HG03139 (cell line): ENCODE data around the gene RASAL2.

Source experiments
- ATAC-seq: cut with Tn5 transposase; IDR thresholded peaks from one replicate; pipeline ENCODE4 v1.9.1; 2021; ENCODE audit not compliant: unreplicated experiment

RASAL2 gene

DNA sequence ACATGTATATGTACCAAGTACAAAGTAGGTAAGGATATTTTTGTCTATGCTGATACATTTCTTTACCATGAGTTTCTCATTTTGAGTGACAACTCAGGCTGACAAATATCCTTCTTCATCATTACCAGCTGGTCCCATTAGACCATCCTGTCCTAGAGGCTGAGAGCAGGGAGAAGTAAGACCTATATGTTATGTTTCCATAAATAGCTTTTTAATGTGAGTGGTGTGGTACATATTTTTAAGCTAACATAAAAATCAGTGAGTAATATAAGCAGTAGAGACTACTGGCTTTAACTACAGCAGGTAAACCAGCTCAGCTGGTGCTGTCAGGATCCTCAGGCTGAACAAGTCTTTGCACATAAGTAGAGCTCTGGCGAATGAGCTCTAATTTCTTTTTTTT is 340.5 kb downstream of the RASAL2 start:
- no peak for ATAC-seq

DNA sequence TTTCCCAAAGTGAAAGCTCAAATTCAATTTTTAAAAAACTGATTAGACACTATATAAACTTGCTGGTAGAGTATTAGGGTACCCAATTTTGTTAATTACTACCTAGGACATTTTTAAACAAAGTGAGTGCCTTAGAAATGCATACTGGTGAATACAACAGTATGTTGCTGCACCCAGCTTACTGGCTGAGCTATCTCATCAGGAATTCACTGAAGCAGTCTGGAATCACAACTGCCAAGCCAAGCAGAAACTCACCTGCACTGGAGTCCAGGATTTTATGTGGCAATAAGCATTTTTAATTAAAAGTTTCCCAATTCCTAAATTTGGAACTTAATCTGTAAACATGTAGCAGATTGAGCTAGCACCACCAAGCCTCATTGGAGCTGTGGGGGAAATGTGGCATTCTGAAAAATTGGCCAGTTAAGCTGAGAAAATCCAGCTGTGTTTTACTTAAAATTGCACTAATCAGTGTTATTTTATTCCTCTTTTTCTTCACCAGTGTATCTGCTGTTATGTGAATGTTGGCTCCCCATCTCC is 341.1 kb downstream of the RASAL2 start:
- ATAC-seq, result no peak

DNA sequence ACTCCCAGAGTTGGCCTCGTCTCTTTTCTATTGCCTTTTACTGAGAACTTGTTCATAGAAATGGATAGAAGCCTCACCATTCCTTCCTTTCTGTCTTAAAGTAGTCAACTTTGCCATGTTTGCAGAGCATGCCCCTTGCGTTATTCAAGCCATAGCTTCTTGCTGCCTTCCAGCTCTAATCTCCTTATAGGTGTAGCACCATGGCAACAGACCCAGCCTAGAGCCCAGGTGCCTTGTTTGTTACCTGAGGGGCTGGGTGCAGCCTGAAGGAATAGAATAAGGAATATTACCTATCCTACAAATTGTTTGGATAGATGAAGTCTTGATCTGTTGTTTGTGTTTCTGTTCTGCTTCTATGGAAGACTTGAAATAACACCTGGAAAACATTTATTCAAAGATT is 343.0 kb downstream of the RASAL2 start:
- ATAC-seq, result no peak

- no peak for ATAC-seq
Measured at GRCh38 chr1:178438432-178438831, 344.5 kb downstream of the RASAL2 start.

GRCh38 chr1:178442925-178443324 is 349.0 kb downstream of the RASAL2 start:
- no peak for ATAC-seq

GRCh38 chr1:178450871-178451270 is 357.0 kb downstream of the RASAL2 start:
- ATAC-seq, result no peak

GRCh38 chr1:178451529-178451928 is 357.6 kb downstream of the RASAL2 start:
- ATAC-seq, result no peak

GRCh38 chr1:178452013-178452412 is 358.1 kb downstream of the RASAL2 start:
- ATAC-seq, result no peak

DNA sequence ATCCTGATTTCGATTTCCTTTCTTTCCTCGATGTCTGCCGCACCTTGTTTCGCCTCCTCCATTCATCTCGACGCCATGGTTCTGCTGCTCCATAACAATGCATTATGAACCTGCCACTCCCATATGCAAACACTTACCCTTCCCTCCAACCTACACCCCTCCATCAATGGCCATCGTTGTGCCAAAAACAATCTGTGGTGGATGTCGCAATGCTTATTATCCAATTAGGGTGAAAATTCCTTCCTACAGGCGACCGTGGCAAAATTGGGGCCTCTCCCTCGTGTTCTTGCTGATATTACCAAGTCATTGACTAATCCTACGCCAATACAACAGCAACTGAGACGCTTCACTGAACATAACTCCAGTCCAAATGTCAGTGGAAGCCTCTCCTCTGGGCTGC is 362.6 kb downstream of the RASAL2 start:
- no peak for ATAC-seq

GRCh38 chr1:178457651-178458050 is 363.7 kb downstream of the RASAL2 start:
- ATAC-seq, result no peak

DNA sequence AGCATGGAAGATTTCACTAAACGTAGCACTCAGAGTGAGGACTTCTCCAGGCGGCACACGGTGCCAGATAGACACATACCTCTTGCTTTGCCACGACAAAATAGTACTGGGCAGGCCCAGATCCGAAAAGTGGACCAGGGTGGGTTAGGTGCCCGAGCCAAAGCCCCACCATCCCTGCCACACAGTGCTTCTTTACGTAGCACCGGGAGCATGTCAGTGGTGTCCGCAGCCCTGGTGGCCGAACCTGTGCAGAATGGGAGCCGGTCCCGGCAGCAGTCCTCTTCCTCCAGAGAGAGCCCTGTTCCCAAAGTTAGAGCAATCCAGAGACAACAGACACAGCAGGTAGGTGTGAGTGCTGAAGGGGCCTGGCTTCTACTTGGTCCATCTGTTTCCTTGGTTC is 364.3 kb downstream of the RASAL2 start:
- ATAC-seq, result no peak

GRCh38 chr1:178461104-178461503 is 367.2 kb downstream of the RASAL2 start:
- ATAC-seq, result no peak

DNA sequence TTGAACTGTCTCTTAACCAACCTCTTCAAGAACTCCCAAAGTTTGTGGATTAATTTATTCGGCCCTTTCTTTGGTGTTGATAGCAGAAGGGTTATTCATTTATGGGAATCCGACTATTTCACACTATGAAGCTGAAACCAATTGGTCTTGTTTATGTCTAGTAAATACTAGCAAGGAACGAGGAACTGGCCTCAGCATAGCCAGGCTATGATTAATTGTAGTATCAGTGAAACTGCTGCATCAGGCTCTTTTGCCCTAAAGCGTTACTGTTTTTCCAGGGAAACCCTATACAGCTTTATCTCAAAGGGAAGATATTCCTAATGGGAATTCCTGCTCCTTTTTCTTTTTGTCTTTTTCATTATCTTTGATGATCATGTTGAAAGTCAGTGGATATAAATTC is 367.8 kb downstream of the RASAL2 start:
- no peak for ATAC-seq

GRCh38 chr1:178464141-178464540 is 370.2 kb downstream of the RASAL2 start:
- no peak for ATAC-seq

DNA sequence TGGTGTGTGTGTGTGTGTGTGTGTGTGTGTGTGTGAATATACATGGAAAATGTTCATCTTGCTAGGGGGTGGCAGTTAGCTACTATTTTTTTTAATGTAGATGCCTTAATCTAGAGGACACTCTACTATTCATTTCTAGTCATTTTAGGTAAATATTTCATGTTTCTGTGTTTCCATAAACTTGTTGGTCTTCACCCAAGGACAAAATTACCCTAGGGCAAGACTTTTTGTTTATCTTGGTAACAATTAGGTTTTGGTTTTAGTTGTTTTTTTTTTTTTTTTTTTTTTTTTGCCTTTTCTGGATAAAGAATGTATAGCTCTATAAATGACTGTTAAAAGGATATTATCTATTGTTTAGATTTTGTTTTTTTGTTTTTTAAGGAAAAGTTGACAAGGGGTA is 370.7 kb downstream of the RASAL2 start:
- no peak for ATAC-seq

- ATAC-seq, result no peak
Measured at GRCh38 chr1:178465011-178465410, 371.1 kb downstream of the RASAL2 start.

- no peak for ATAC-seq
Measured at GRCh38 chr1:178467837-178468236, 373.9 kb downstream of the RASAL2 start.

DNA sequence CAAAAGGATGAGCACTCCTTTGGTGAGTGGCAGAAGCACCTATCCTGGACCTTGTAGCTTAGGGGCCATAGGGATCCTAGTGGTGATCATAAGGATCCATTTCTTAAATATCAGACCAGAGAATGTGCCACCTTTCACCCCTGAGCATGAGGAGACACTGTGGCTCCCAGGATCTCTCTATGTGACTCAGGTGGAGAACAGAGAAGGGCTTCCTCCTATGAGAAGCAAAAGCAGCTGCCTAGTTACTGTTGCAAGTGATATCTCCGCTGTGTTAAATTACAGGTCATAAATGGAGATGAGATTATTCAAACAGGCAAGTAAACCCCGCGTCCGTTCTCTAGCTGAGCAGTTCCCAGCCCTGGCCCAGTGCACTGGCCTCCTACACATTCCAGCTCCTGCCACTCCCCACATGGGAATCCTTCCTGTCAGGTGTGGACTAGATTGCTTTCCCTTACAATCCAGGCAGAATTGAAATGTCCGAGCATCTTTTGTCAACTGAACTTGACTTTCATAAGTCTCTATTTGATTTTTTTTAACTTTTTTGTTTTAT is 376.6 kb downstream of the RASAL2 start:
- ATAC-seq, result no peak

- no peak for ATAC-seq
Measured at GRCh38 chr1:178472531-178472930, 378.6 kb downstream of the RASAL2 start.

- no peak for ATAC-seq
Measured at GRCh38 chr1:178477373-178477772, 383.5 kb downstream of the RASAL2 start.

DNA sequence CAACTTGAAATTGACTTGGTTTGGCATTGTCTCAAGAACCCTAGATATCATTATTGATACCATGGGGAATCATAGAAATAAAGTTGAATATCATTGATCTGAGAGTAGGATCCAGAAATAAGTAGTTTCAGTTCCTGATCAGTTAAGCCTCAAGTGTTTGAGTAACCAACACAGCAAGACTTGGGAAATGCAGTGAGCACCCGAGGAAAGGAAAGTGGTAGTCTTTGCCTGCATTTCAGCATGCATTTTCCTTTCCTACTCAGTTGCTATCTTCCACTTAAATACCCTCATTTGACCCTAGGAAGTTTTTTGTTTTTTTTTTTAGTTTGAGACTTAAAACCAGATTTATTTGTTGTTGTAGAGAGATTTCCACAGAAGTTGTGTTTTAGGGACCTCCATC is 383.9 kb downstream of the RASAL2 start:
- ATAC-seq, result no peak

- no peak for ATAC-seq
Measured at GRCh38 chr1:178483251-178483957, 389.5 kb downstream of the RASAL2 start.
